ENCODE measurements around the gene LBR.

- TF ChIP-seq, protein P1, sequence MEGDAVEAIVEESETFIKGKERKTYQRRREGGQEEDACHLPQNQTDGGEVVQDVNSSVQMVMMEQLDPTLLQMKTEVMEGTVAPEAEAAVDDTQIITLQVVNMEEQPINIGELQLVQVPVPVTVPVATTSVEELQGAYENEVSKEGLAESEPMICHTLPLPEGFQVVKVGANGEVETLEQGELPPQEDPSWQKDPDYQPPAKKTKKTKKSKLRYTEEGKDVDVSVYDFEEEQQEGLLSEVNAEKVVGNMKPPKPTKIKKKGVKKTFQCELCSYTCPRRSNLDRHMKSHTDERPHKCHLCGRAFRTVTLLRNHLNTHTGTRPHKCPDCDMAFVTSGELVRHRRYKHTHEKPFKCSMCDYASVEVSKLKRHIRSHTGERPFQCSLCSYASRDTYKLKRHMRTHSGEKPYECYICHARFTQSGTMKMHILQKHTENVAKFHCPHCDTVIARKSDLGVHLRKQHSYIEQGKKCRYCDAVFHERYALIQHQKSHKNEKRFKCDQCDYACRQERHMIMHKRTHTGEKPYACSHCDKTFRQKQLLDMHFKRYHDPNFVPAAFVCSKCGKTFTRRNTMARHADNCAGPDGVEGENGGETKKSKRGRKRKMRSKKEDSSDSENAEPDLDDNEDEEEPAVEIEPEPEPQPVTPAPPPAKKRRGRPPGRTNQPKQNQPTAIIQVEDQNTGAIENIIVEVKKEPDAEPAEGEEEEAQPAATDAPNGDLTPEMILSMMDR (IDR thresholded peaks at IDR 0.05), result no peak
- TF ChIP-seq POLR2A (IDR thresholded peaks at IDR 0.05) (no peak), POLR2AphosphoS5 (IDR thresholded peaks at IDR 0.05; ENCODE audit: insufficient read depth in 1 of 2, low read depth in 1 of 2) (no peak)
Observed at GRCh38 chr1:225466848-225467192, 39.0 kb upstream of the LBR start.
